GM21360 (cell line): ENCODE results near the gene CAMK1D.

Source experiments
- ATAC-seq: cut with Tn5 transposase; IDR thresholded peaks from one replicate; pipeline ENCODE4 v1.9.1; 2021; ENCODE audit warnings: mild to moderate bottlenecking, moderate library complexity; ENCODE audit not compliant: unreplicated experiment

The CAMK1D gene

GRCh38 chr10:12615296-12616220, 266.2 kb downstream of the CAMK1D start:
- no peak for ATAC-seq

GRCh38 chr10:12617191-12618175, 268.1 kb downstream of the CAMK1D start:
- ATAC-seq = no peak

- ATAC-seq = no peak
Observed at GRCh38 chr10:12622016-12622415, 272.7 kb downstream of the CAMK1D start.

GRCh38 chr10:12622691-12623090, 273.3 kb downstream of the CAMK1D start:
- ATAC-seq = no peak

GRCh38 chr10:12625393-12626023, 276.2 kb downstream of the CAMK1D start:
- no peak for ATAC-seq

- ATAC-seq = no peak
Observed at GRCh38 chr10:12628153-12628552, 278.8 kb downstream of the CAMK1D start.

- ATAC-seq = no peak
Observed at GRCh38 chr10:12628964-12629766, 279.8 kb downstream of the CAMK1D start.

GRCh38 chr10:12629767-12630165, 280.4 kb downstream of the CAMK1D start:
- ATAC-seq = no peak

GRCh38 chr10:12631216-12631615, 281.9 kb downstream of the CAMK1D start:
- ATAC-seq = no peak

- no peak for ATAC-seq
Observed at GRCh38 chr10:12631787-12632562, 282.6 kb downstream of the CAMK1D start.

- ATAC-seq = no peak
Observed at GRCh38 chr10:12633776-12634620, 284.7 kb downstream of the CAMK1D start.

- no peak for ATAC-seq
Observed at GRCh38 chr10:12634621-12634931, 285.2 kb downstream of the CAMK1D start.

GRCh38 chr10:12635127-12635541, 285.8 kb downstream of the CAMK1D start:
- no peak for ATAC-seq

GRCh38 chr10:12636571-12636970, 287.2 kb downstream of the CAMK1D start:
- no peak for ATAC-seq

- ATAC-seq = no peak
Observed at GRCh38 chr10:12637649-12638048, 288.3 kb downstream of the CAMK1D start.

- ATAC-seq = no peak
Observed at GRCh38 chr10:12638103-12638502, 288.8 kb downstream of the CAMK1D start.

- no peak for ATAC-seq
Observed at GRCh38 chr10:12638781-12639180, 289.4 kb downstream of the CAMK1D start.
